ENCODE results near the gene VASH1. TPM values are rescaled to one million over a fixed set of nuclear protein-coding genes. Genes with fewer than 3 reads are reported as not detected.
A peak's percentile ranks its signal among the peaks of the same experiment; 100 is the strongest.

The VASH1 gene
- polyA plus RNA-seq, 1 donor (not counting 4 experiments of a cell fraction or from before 2014, with no cell fraction given), result 0.12 TPM

GRCh38 chr14:76810953-76811400, 49.7 kb downstream of the VASH1 start:
- Histone ChIP-seq H3K9me3 (ENCODE audit: control insufficient read depth, low read depth, low read length) (no peaks in the 10 kb centered on the region), H3K27ac (ENCODE audit: control insufficient read depth, insufficient read depth, low read length) (peak overlapping the region; percentile 72), H3K4me2 (ENCODE audit: control insufficient read depth, extremely low read depth, insufficient read depth, low read depth, low read length) (peak overlapping the region; percentile 98), H3K36me3 (ENCODE audit: control insufficient read depth in 2 of 2, extremely low read depth in 1 of 2, insufficient read depth in 2 of 2, low read length in 2 of 2) (peaks cover 10 to 14% of the 10 kb centered on the region in 2 experiments), H2AFZ (ENCODE audit: control insufficient read depth, low read length) (peak overlapping the region; percentile 91), H3K79me2 (ENCODE audit: control insufficient read depth, insufficient read depth, low read length) (peaks cover 7% of the 10 kb centered on the region), H3K9me1 (ENCODE audit: control insufficient read depth, extremely low read depth, insufficient read depth, low read length) (no peaks in the 10 kb centered on the region), H4K20me1 (ENCODE audit: control insufficient read depth, extremely low read depth, insufficient read depth, low read length) (no peaks in the 10 kb centered on the region), H3K4me1 (ENCODE audit: control insufficient read depth, extremely low read depth, insufficient read depth, low read length) (peaks cover 11% of the 10 kb centered on the region), H3K4me3 (ENCODE audit: control insufficient read depth in 2 of 3, extremely low read depth in 1 of 3, insufficient read depth in 2 of 3, low read depth in 1 of 3, low read length in 3 of 3) (peak overlapping the region in 2 of 3 experiments; percentile 90), H3K9ac (ENCODE audit: control insufficient read depth, extremely low read depth, insufficient read depth, low read length) (peak overlapping the region; percentile 87), H3K27me3 (ENCODE audit: control insufficient read depth, extremely low read depth, insufficient read depth, low read length) (no peaks in the 10 kb centered on the region)
- peak; percentile 65 for FAIRE-seq
- DNase-seq (ENCODE audit: low read depth, low spot score), result no peak
- dilution Hi-C loops (cut with MboI; ENCODE audit: extremely low pct_ligation_motif_present, low sequenced_read_pairs), result no loop called here
- TF ChIP-seq CTCF (optimal IDR thresholded peaks at IDR 0.05 in 1 of 3, IDR thresholded peaks at IDR 0.05 in 1 of 3, conservative IDR thresholded peaks at IDR 0.05 in 1 of 3; ENCODE audit: extremely low read depth in 1 of 3, insufficient read depth in 2 of 3, low read length in 3 of 3) (peak; percentile 62 to 77 (median 63)), EZH2 (IDR thresholded peaks at IDR 0.05; ENCODE audit: low read length) (no peak)

DNA sequence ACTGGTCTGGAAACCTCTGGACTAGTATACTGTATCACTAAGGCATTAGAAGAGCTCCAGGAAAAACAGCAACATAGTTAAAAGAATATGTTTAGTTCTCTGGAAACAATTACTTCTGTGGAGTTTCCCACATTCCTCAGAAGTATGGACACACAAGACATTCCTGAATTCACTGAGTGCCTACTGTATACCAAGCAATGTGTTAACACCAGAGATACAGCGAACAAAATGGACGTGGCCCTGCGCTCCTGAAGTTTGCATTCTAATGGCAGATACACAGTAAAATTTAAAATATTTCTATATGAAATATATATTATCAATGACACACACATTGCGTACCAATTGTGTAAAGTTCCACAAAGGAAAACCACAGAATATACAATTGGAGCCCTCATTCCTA, 50.3 kb downstream of the VASH1 start:
- peak overlapping the region; percentile 87 for H3K9ac ChIP-seq (ENCODE audit: control insufficient read depth, extremely low read depth, insufficient read depth, low read length)

More for the DNA sequence above, 50.3 kb downstream of the VASH1 start:
- Histone ChIP-seq H3K9me3 (ENCODE audit: control insufficient read depth, low read depth, low read length) (no peaks in the 10 kb centered on the region), H3K36me3 (ENCODE audit: control insufficient read depth in 2 of 2, extremely low read depth in 1 of 2, insufficient read depth in 2 of 2, low read length in 2 of 2) (peaks cover 9 to 14% of the 10 kb centered on the region in 2 experiments), H4K20me1 (ENCODE audit: control insufficient read depth, extremely low read depth, insufficient read depth, low read length) (no peaks in the 10 kb centered on the region), H3K4me1 (ENCODE audit: control insufficient read depth, extremely low read depth, insufficient read depth, low read length) (peaks cover 11% of the 10 kb centered on the region), H3K79me2 (ENCODE audit: control insufficient read depth, insufficient read depth, low read length) (peaks cover 7% of the 10 kb centered on the region), H3K4me3 (ENCODE audit: control insufficient read depth in 2 of 3, extremely low read depth in 1 of 3, insufficient read depth in 2 of 3, low read depth in 1 of 3, low read length in 3 of 3) (peak overlapping the region; percentile 78 to 90 (median 90)), H3K4me2 (ENCODE audit: control insufficient read depth, extremely low read depth, insufficient read depth, low read depth, low read length) (peak overlapping the region; percentile 98), H3K27me3 (ENCODE audit: control insufficient read depth, extremely low read depth, insufficient read depth, low read length) (no peaks in the 10 kb centered on the region), H3K27ac (ENCODE audit: control insufficient read depth, insufficient read depth, low read length) (peak overlapping the region; percentile 72), H3K9me1 (ENCODE audit: control insufficient read depth, extremely low read depth, insufficient read depth, low read length) (no peaks in the 10 kb centered on the region), H2AFZ (ENCODE audit: control insufficient read depth, low read length) (peak overlapping the region; percentile 86)
- no peak for DNase-seq (ENCODE audit: low read depth, low spot score)
- TF ChIP-seq EZH2 (IDR thresholded peaks at IDR 0.05; ENCODE audit: low read length) (no peak), CTCF (optimal IDR thresholded peaks at IDR 0.05 in 1 of 3, IDR thresholded peaks at IDR 0.05 in 1 of 3, conservative IDR thresholded peaks at IDR 0.05 in 1 of 3; ENCODE audit: extremely low read depth in 1 of 3, insufficient read depth in 2 of 3, low read length in 3 of 3) (no peak)
- FAIRE-seq, result no peak
- dilution Hi-C loops (cut with MboI; ENCODE audit: extremely low pct_ligation_motif_present, low sequenced_read_pairs), result no loop called here

Data from keratinocyte (primary cell).